ENCODE measurements around the gene OR52H1.

The OR52H1 gene

GRCh38 chr11:5574654-5575053 is 26.3 kb upstream of the OR52H1 start:
- POLR2A ChIA-PET: no interaction called here
- TF ChIP-seq ZBTB20 (tag by site-specific recombination; IDR thresholded peaks at IDR 0.05) (no peak), ZNF19 (tag by site-specific recombination; IDR thresholded peaks at IDR 0.05; ENCODE audit: low read depth) (no peak), ZNF350 (tag by site-specific recombination; IDR thresholded peaks at IDR 0.05) (no peak), YY2 (tag by site-specific recombination; IDR thresholded peaks at IDR 0.05) (no peak), ZNF610 (tag by site-specific recombination; IDR thresholded peaks at IDR 0.05; ENCODE audit: borderline replicate concordance) (no peak), ZFHX2 (tag by site-specific recombination; conservative IDR thresholded peaks at IDR 0.05) (no peak), ZNF335 (tag by site-specific recombination; conservative IDR thresholded peaks at IDR 0.05) (no peak), ZNF792 (tag by site-specific recombination; IDR thresholded peaks at IDR 0.05) (no peak), TSHZ1 (tag by site-specific recombination; IDR thresholded peaks at IDR 0.05; ENCODE audit: borderline replicate concordance) (no peak), ZNF837 (tag by site-specific recombination; IDR thresholded peaks at IDR 0.05) (no peak), SALL2 (tag by site-specific recombination; IDR thresholded peaks at IDR 0.05; ENCODE audit: borderline replicate concordance) (no peak), ZNF148 (tag by site-specific recombination; IDR thresholded peaks at IDR 0.05; ENCODE audit: borderline replicate concordance) (no peak), ZNF138 (tag by site-specific recombination; IDR thresholded peaks at IDR 0.05; ENCODE audit: borderline replicate concordance) (no peak)
- Histone ChIP-seq H3K9me3 (ENCODE audit: control insufficient read depth, insufficient read depth, low read depth, low read length) (no peaks in the 10 kb centered on the region), H3K36me3 (ENCODE audit: control insufficient read depth in 2 of 2, insufficient read depth in 1 of 2, low read length in 2 of 2) (no peaks in the 10 kb centered on the region), H3K4me3 (ENCODE audit: low read depth, low read length) (no peak overlapping the region), H3K27ac (ENCODE audit: extremely low read depth, low read depth, low read length) (no peak overlapping the region), H3K4me1 (ENCODE audit: control insufficient read depth, insufficient read depth, low read length) (no peaks in the 10 kb centered on the region)
- CTCF ChIA-PET: no interaction called here

- Histone ChIP-seq H3K4me3 (ENCODE audit: low read depth, low read length) (no peak overlapping the region), H3K36me3 (ENCODE audit: control insufficient read depth in 2 of 2, insufficient read depth in 1 of 2, low read length in 2 of 2) (no peaks in the 10 kb centered on the region), H3K9me3 (ENCODE audit: control insufficient read depth, insufficient read depth, low read depth, low read length) (no peaks in the 10 kb centered on the region), H3K4me1 (ENCODE audit: control insufficient read depth, insufficient read depth, low read length) (no peaks in the 10 kb centered on the region), H3K27ac (ENCODE audit: extremely low read depth, low read depth, low read length) (no peak overlapping the region)
- CTCF ChIA-PET: no interaction called here
- TF ChIP-seq BCL11A (tag by site-specific recombination; IDR thresholded peaks at IDR 0.05; ENCODE audit: low read depth) (no peak), ZXDB (tag by site-specific recombination; IDR thresholded peaks at IDR 0.05) (no peak), KLF8 (tag by site-specific recombination; IDR thresholded peaks at IDR 0.05) (no peak), ZNF560 (tag by site-specific recombination; IDR thresholded peaks at IDR 0.05; ENCODE audit: borderline replicate concordance) (no peak), SALL2 (tag by site-specific recombination; IDR thresholded peaks at IDR 0.05; ENCODE audit: borderline replicate concordance) (no peak), ZNF776 (tag by site-specific recombination; IDR thresholded peaks at IDR 0.05; ENCODE audit: borderline replicate concordance) (no peak), ZNF223 (tag by site-specific recombination; IDR thresholded peaks at IDR 0.05) (no peak), ZNF561 (tag by site-specific recombination; IDR thresholded peaks at IDR 0.05; ENCODE audit: borderline replicate concordance) (no peak), ZNF324 (tag by site-specific recombination; IDR thresholded peaks at IDR 0.05) (no peak)
- POLR2A ChIA-PET: no interaction called here
These were observed 16.1 kb upstream of the OR52H1 start for GRCh38 chr11:5564259-5565019.
